Type B pancreatic cell (in vitro differentiated cells): ENCODE results near the gene PRKAR1B. TPM values are rescaled to one million over a fixed set of nuclear protein-coding genes. Genes with fewer than 3 reads are reported as not detected.
A peak's percentile ranks its signal among the peaks of the same experiment; 100 is the strongest.
"Not testable (repeated sequence)": the region's sequence is repeated elsewhere in the genome, so short reads cannot be mapped to it uniquely, and the experiment has no call there.

Source experiments
- DNase-seq: peaks from one replicate; pipeline ENCODE4 v3.0.0; 2021; ENCODE audit warnings: mixed read lengths; ENCODE audit not compliant: unreplicated experiment; ENCODE audit errors: extremely low spot score
- H3K27ac Mint-ChIP-seq: 2 replicates; pipeline ENCODE4 v1.8.0; 2021; ENCODE audit warnings: mild to moderate bottlenecking, mixed read lengths
- H3K27me3 Mint-ChIP-seq: 2 replicates; pipeline ENCODE4 v1.8.0; 2021; ENCODE audit warnings: mixed read lengths
- H3K36me3 Mint-ChIP-seq: 2 replicates; pipeline ENCODE4 v1.8.0; 2021; ENCODE audit warnings: mixed read lengths
- H3K4me1 Mint-ChIP-seq: one replicate; pipeline ENCODE4 v1.8.0; 2021; ENCODE audit warnings: mixed read lengths; ENCODE audit not compliant: unreplicated experiment
- H3K4me3 Mint-ChIP-seq: 2 replicates; pipeline ENCODE4 v1.8.0; 2021; ENCODE audit warnings: mild to moderate bottlenecking, mixed read lengths
- H3K9me3 Mint-ChIP-seq: 2 replicates; pipeline ENCODE4 v1.8.0; 2021; ENCODE audit warnings: mixed read lengths
- CTCF ChIP-seq: fragments of 200-600 bp; sonication (generic); conservative IDR thresholded peaks from 2 replicates; pipeline ENCODE4 v1.5.0; 2021; ENCODE audit warnings: antibody characterized with exemption, mild to moderate bottlenecking
- total RNA-seq: library from RNA; stranded (reverse); gene quantifications from 2 replicates; pipeline ENCODE4 v1.2.1, GENCODE V29; 2021; ENCODE audit warnings: low replicate concordance

Gene PRKAR1B
- total RNA-seq, 1 donor from 2014 or later, result 26.1 TPM

- no peaks in the 10 kb centered on the region for H3K9me3 Mint-ChIP-seq
- H3K4me1 Mint-ChIP-seq, result no peaks in the 10 kb centered on the region
- peaks cover 15% of the 10 kb centered on the region for H3K36me3 Mint-ChIP-seq
Observed at GRCh38 chr7:746155-747061, 19.3 kb upstream of the PRKAR1B start.

GRCh38 chr7:745431-746154, 18.5 kb upstream of the PRKAR1B start:
- H3K4me3 Mint-ChIP-seq, result no peak overlapping the region
- no peak for DNase-seq
- no peaks in the 10 kb centered on the region for H3K9me3 Mint-ChIP-seq
- TF ChIP-seq CTCF, result no peak
- no peaks in the 10 kb centered on the region for H3K27me3 Mint-ChIP-seq
- H3K27ac Mint-ChIP-seq, result no peak overlapping the region
- H3K36me3 Mint-ChIP-seq, result peaks cover 18% of the 10 kb centered on the region
- H3K4me1 Mint-ChIP-seq, result no peaks in the 10 kb centered on the region

More at GRCh38 chr7:746155-747061, 19.3 kb upstream of the PRKAR1B start:
- Mint-ChIP-seq H3K27me3 (no peaks in the 10 kb centered on the region), H3K27ac (no peak overlapping the region), H3K4me3 (no peak overlapping the region)
- DNase-seq, result no peak
- no peak for TF ChIP-seq CTCF

GRCh38 chr7:744854-745430, 17.9 kb upstream of the PRKAR1B start:
- Mint-ChIP-seq H3K4me3 (no peak overlapping the region), H3K9me3 (no peaks in the 10 kb centered on the region), H3K36me3 (peaks cover 18% of the 10 kb centered on the region), H3K27ac (no peak overlapping the region), H3K4me1 (no peaks in the 10 kb centered on the region), H3K27me3 (no peaks in the 10 kb centered on the region)
- no peak for TF ChIP-seq CTCF
- no peak for DNase-seq

GRCh38 chr7:744128-744520, 17.0 kb upstream of the PRKAR1B start:
- DNase-seq, H3K4me3 Mint-ChIP-seq, H3K4me1 Mint-ChIP-seq, H3K27ac Mint-ChIP-seq, H3K9me3 Mint-ChIP-seq, H3K27me3 Mint-ChIP-seq: not testable (repeated sequence)
- H3K36me3 Mint-ChIP-seq, result peaks cover 18% of the 10 kb centered on the region

GRCh38 chr7:743341-744127, 16.5 kb upstream of the PRKAR1B start:
- not testable (repeated sequence) for H3K4me3 Mint-ChIP-seq, H3K27me3 Mint-ChIP-seq, DNase-seq, H3K4me1 Mint-ChIP-seq, H3K9me3 Mint-ChIP-seq
- H3K36me3 Mint-ChIP-seq, result peaks cover 18% of the 10 kb centered on the region
- peak overlapping the region; percentile 85 for H3K27ac Mint-ChIP-seq

- no peak for TF ChIP-seq CTCF
Observed at GRCh38 chr7:742791-743190, 15.7 kb upstream of the PRKAR1B start.

More at GRCh38 chr7:742791-743190, 15.7 kb upstream of the PRKAR1B start:
- Mint-ChIP-seq H3K27ac (peak overlapping the region; percentile 85), H3K4me1 (no peaks in the 10 kb centered on the region), H3K27me3 (no peaks in the 10 kb centered on the region), H3K4me3 (no peak overlapping the region), H3K36me3 (peaks cover 18% of the 10 kb centered on the region), H3K9me3 (no peaks in the 10 kb centered on the region)
- DNase-seq, result no peak
